ENCODE measurements around the gene NEK10. TPM values are rescaled to one million over a fixed set of nuclear protein-coding genes. Genes with fewer than 3 reads are reported as not detected.

The NEK10 gene
- total and polyA plus RNA-seq, 4 donors: 3.5 to 60.3 (median 12.8) TPM

GRCh38 chr3:27194861-27195483 is 174.2 kb downstream of the NEK10 start:
- peaks cover 0 to 2% (median 0%) of the 10 kb centered on the region in 4 donors for H3K9me3 ChIP-seq (ENCODE audit: control insufficient read depth in 4 of 4, insufficient read depth in 3 of 4, low read length in 3 of 4)
- no peak for DNase-seq
- H3K4me1 ChIP-seq (ENCODE audit: control insufficient read depth in 5 of 5, insufficient read depth in 5 of 5, low read length in 5 of 5): no peaks in the 10 kb centered on the region
- no peak overlapping the region for H3K9ac ChIP-seq (ENCODE audit: insufficient read depth in 1 of 2, low read length in 2 of 2)
- H3K36me3 ChIP-seq (ENCODE audit: control insufficient read depth in 4 of 4, insufficient read depth in 4 of 4, low read length in 4 of 4): no peaks in the 10 kb centered on the region
- H3K27ac ChIP-seq (ENCODE audit: low read depth in 1 of 2, low read length in 1 of 2): no peak overlapping the region
- H3K4me3 ChIP-seq: no peak overlapping the region
- no peak for ATAC-seq (ENCODE audit: insufficient read depth, low FRiP score)
- TF ChIP-seq, protein P1, sequence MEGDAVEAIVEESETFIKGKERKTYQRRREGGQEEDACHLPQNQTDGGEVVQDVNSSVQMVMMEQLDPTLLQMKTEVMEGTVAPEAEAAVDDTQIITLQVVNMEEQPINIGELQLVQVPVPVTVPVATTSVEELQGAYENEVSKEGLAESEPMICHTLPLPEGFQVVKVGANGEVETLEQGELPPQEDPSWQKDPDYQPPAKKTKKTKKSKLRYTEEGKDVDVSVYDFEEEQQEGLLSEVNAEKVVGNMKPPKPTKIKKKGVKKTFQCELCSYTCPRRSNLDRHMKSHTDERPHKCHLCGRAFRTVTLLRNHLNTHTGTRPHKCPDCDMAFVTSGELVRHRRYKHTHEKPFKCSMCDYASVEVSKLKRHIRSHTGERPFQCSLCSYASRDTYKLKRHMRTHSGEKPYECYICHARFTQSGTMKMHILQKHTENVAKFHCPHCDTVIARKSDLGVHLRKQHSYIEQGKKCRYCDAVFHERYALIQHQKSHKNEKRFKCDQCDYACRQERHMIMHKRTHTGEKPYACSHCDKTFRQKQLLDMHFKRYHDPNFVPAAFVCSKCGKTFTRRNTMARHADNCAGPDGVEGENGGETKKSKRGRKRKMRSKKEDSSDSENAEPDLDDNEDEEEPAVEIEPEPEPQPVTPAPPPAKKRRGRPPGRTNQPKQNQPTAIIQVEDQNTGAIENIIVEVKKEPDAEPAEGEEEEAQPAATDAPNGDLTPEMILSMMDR (IDR thresholded peaks at IDR 0.05; ENCODE audit: control extremely low read depth, extremely low read depth): no peak
- no peaks in the 10 kb centered on the region for H3K27me3 ChIP-seq (ENCODE audit: control insufficient read depth in 3 of 3, insufficient read depth in 3 of 3, low read length in 2 of 3)
- WGBS, 2 donors: 0 to 23% methylated on average over 1 of the region's 1 CpG

- WGBS, 2 donors: 73 to 79% methylated on average over 2 of the region's 2 CpGs
- DNase-seq: no peak
- Histone ChIP-seq H3K9ac (ENCODE audit: insufficient read depth in 1 of 2, low read length in 2 of 2) (no peak overlapping the region), H3K36me3 (ENCODE audit: control insufficient read depth in 4 of 4, insufficient read depth in 4 of 4, low read length in 4 of 4) (no peaks in the 10 kb centered on the region), H3K9me3 (ENCODE audit: control insufficient read depth in 4 of 4, insufficient read depth in 3 of 4, low read length in 3 of 4) (peaks cover 0 to 2% (median 0%) of the 10 kb centered on the region in 4 donors), H3K27ac (ENCODE audit: low read depth in 1 of 2, low read length in 1 of 2) (no peak overlapping the region), H3K27me3 (ENCODE audit: control insufficient read depth in 3 of 3, insufficient read depth in 3 of 3, low read length in 2 of 3) (no peaks in the 10 kb centered on the region), H3K4me1 (ENCODE audit: control insufficient read depth in 5 of 5, insufficient read depth in 5 of 5, low read length in 5 of 5) (no peaks in the 10 kb centered on the region), H3K4me3 (no peak overlapping the region)
- ATAC-seq (ENCODE audit: insufficient read depth, low FRiP score): no peak
- TF ChIP-seq, protein P1 (IDR thresholded peaks at IDR 0.05; ENCODE audit: control extremely low read depth, extremely low read depth): no peak
These were observed 176.1 kb downstream of the NEK10 start for GRCh38 chr3:27193056-27193455.

GRCh38 chr3:27186013-27186412 is 183.2 kb downstream of the NEK10 start:
- Histone ChIP-seq H3K27ac (ENCODE audit: low read depth in 1 of 2, low read length in 1 of 2) (no peak overlapping the region), H3K4me3 (no peak overlapping the region), H3K36me3 (ENCODE audit: control insufficient read depth in 4 of 4, insufficient read depth in 4 of 4, low read length in 4 of 4) (no peaks in the 10 kb centered on the region), H3K27me3 (ENCODE audit: control insufficient read depth in 3 of 3, insufficient read depth in 3 of 3, low read length in 2 of 3) (no peaks in the 10 kb centered on the region), H3K9me3 (ENCODE audit: control insufficient read depth in 4 of 4, insufficient read depth in 3 of 4, low read length in 3 of 4) (no peaks in the 10 kb centered on the region), H3K4me1 (ENCODE audit: control insufficient read depth in 5 of 5, insufficient read depth in 5 of 5, low read length in 5 of 5) (no peaks in the 10 kb centered on the region), H3K9ac (ENCODE audit: insufficient read depth in 1 of 2, low read length in 2 of 2) (no peak overlapping the region)
- 80 to 90% methylated on average over 5 of the region's 5 CpGs for WGBS, 2 donors
- no peak for ATAC-seq (ENCODE audit: insufficient read depth, low FRiP score)
- TF ChIP-seq, protein P1 (IDR thresholded peaks at IDR 0.05; ENCODE audit: control extremely low read depth, extremely low read depth): no peak
- no peak for DNase-seq

All from lung (tissue), 12 donors.